RKO (cell line): Measurements from ENCODE around the gene IDUA.
"Not testable (repeated sequence)": the region's sequence is repeated elsewhere in the genome, so short reads cannot be mapped to it uniquely, and the experiment has no call there.

ENCODE experiments used
- DNase-seq: peaks from one replicate; pipeline ENCODE4 v3.0.0-alpha.2; 2016; ENCODE audit warnings: low spot score

IDUA gene

DNA sequence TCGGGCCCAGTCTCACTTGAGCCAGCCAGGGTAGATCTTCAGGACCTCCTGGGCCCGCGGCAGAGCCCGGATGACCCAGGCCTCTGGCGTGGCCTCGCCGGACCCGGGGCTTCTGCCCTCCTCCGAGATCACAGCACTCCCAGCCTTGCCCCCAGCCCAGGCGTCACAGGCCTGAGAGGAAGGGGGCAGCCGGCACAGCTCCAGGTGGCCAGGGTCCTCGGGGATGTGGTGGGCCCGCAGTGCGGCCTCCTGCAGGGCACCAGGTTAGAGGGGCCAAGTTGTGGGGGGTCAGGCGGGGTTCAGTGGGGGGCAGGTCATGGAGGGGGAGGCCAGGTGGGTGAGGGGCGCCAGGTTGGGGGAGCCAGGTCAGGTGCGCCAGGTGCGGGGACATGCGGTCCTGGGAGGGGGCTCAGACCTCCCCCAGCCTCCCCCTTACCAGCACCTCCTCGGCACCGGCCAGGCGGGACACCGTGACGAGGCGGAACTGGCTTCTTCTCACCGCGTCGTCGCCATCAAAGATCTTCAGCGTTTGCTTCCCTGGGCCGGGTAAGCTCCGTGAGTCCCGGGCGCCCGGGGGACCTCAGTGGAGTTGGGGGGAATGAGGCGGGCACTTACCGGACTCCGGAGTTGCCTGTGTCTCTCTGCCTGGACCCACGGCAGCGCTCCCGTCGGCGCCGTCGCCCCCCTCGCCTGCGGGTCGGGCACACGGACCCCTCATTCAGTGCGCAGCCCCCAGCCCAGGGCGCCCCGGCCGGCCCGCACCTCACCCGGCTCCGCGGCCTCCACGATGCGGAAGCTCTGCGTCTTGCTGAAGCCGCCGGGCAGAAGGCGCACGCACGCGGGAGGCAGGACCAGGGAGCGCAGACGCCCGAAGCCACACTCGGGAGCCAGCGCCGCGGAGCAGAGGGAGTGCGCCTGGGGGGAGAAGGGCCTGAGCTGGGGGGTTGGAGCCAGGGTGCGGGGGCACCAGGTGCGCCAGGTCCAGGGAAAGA is 19.4 kb upstream of the IDUA start:
- DNase-seq, result no peak

DNA sequence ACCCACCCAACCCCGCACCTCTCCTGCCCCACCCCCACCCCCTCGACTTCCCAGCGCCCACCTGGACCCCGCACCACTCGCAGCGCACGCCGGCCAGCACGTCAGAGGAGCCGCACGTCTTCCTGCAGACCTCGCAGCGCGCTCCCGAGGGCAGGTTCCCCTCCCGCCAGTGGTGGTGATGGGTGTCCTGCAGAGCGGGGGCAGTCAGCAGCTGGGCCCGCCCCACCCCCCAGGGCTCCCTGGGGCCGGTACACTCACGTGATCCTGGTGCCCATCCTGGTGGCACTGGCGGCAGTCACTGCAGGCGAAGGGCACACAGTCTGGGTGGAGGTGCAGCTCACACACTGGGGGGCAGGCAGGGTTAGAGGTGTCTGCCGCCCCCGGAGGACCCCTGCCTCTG is 18.6 kb upstream of the IDUA start:
- DNase-seq, result no peak

DNA sequence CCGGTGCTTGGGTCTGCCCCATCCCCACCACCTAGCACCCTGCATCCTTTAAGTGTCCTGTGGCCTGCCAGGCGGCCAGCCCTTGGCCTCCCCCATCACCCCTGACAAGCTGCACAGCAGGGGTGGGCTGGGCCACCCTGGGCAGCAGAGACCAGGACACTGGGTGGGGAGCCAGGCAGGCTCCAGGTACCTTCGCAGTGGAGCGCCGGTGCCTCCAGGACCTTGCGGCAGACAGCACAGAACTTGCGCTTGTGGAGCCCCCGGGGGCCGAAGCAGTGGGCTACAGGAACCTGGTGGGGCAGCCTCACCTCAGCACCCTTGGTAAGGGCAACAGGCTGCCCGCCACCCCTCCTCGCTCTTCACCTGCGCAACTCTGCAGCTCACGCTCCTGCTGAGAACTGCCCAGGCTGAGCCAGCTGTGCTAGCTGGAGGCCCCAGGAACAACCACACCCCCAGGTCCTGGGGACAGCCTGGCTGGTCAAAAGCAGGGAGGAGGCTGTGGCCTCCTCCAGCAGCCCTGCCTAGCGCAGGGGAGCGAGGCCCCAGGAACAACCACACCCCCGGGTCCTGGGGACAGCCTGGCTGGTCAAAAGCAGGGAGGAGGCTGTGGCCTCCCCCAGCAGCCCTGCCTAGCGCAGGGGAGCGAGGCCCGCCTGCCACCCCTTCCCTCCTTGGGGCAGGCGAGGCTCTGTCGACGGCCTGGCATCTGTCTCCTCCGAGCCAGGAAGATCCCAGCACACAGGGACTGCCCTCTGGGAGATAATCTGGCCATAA is 18.0 kb upstream of the IDUA start:
- no peak for DNase-seq

DNA sequence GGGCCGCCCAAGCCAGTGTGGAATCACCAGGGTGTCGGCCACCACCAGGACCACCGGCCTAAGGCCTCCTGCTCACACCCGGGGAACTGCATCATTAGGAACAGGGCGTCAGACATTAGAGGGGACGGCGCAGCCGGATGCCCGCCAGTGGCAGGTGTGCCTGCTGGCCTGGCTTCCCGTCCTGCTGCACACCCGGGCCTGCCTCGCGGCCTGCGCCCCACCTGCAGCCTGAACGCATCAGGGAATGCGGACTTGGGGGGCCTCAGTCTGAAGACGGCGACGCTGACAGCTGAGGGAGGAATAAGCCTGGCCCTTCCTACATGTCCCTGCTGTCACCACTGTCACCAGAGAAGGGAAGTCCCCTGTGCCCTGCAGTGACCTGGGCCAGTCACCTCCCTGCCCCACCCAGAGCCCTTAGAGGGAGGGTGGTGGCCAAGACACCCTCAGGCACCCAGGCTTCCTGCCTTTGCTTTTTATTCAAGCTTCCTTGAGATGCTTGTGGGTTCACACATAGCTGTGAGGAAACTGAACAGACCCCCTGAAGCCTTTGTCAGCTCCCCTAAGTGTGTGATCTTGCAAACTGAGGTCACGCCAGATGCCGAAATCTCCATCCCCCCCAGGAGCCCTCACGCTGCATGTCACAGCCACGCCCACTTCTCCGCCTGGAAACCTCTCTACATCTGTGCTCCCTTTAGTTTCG is 16.6 kb upstream of the IDUA start:
- no peak for DNase-seq

DNA sequence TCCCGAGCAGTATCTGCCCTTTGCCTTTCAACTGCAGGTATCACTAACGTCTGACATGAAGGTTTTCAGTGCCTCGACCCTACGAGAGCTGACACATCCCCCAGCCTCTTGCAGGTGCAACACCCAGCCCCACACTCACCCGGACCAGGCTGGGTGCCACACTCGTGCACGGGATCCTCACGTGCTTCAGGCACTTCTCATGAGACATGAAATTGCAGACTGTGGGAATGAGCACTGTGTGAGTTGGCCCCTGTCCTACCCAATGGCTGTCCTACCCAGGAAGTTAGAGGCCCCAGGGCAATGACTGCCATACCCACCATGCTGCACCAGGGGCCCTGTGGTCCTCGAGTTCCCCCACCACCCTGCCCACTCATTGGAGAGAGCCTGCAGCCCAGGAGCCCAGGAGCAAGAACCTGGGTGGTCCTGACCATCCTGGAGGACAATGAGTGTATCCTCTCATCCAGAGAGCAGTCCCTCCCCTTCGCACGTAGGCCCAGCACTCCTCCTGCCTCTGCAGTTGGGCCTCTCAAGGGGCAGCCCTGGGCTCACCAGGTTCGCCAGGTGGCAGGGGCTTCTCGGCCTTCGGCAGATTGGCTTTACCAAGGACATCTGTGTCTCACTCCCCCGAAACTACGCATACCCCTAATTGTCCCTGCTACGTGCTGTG is 15.9 kb upstream of the IDUA start:
- DNase-seq, result no peak

DNA sequence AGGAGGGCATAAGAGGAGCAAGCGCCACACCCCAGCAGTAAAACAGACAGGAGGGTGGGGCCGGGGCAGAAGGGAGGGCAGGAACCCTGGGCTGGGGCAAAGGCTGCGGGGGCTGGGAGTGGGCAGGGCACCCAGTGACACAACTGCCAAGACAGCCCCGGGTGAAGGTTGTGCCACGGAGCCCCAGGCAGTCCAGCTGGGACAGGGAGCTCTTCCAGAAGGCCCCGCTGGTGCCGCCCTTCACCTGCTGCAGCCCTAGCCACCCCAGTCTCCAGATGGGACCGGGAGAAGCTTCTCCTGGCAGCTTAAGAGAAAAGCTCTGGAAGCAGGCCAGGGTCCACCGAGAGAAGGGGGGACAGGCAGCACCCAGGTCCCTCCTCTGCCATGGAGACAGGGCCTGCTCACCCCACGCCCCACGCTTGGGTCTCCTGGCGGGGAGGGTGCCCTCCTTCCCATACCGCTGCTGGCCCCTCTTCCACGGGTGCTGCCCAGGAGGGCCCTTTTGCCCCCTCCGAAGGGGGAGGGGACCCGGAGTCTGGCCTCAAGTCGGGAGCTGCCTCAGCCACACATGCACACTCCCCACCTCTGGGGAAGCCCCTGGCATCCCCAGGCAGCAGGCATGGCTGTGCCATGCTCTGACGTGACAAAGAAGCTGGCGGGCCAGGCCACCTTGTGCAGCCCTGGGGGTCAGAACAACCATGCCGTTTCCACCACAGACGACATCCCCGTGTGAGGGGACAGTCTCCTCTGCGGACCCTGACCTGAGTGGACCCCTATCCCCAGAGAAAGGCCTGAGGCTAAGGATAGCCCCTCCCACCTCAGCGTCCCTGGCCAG is 15.0 kb upstream of the IDUA start:
- no peak for DNase-seq

DNA sequence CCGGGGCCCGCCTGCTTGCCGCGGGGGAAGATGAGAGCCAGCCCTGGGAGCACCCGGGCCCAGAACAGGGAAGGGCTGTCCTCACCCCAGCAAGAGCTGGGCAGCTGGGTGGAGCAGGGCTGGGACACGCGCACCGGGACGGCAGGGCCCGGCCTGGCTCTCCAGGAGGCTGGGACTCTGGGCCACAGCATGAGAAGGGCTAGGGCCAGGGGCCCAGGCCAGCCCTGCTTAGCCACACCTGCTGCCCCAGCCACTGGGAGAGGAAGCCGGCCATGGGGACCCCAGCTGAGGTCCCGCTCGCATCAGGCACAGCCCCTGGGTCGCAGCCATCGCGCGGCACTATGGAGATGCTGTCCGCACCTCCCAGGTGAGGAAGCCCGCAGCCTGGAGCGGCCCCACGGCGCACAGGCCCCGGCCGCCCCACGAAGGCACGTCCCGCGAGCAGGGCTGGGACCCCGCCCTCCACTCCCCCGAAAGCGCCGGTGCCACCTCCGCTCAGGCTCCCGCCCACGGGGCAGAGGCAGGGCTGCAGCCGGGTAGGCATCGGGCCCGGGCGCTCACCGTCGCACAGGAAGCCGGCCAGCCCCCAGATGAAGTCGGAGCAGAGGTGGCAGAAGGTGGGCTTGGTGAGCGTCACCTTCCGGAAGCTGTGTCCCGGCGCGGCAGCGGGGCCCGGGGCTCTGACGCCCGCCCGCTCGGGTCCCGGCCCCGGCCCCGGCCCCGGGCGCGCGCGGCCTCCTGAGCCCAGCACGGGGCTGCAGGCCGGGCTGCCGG is 14.0 kb upstream of the IDUA start:
- DNase-seq, result peak; percentile 23

DNA sequence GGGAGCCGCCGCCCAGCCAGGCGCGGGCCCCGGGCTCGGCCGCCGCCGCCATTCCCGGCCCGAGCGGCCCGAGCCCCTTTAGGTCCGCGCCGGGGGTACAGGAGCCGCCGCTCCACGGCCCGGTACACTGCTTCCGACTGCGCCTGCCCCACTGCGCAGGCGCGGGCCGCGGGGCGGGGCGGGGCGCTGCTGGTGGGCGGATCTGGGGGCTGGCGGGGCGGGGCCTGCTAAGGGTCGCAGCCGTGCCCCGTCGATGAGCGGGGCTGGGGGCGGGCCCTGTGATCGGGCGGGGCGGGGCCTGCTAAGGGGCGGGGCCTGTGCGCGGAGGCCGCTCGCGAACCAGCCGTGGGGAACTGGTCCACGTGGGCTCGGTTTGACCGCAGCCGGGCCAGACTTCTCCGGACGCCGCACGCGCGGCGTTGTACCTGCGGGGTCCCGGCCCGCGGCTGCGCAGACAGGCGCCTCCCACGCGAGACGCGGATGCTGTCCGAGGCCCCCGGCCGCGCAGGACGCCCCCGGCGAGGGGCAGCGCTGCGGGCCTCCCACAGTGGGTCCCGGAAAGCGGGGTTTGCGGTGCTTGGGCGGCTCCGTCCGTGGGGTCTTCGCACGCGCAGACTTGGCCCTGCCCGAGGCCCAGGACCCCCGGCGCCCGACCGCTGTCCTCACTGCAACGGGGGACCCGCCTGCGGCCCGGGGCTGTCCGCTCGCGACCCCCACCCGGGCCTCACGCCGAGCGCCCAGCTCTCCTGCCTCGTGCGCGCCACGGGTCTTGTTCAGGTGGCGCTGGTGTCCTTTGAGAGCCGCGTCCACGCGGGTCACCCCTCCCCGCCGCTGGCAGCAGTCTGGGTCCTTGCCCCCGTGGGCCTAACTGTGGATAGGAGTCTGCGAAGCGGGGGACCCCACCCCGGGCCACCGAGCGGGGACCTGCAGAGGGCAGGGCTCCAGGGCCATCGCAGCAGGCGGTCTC is 13.1 kb upstream of the IDUA start, which contains the start of gene DGKQ:
DGKQ (minus strand) TSS at position 139 of the 967 bp plus-strand sequence; CDS start at position 52, 87 bp downstream.
- peak; percentile 73 for DNase-seq

DNA sequence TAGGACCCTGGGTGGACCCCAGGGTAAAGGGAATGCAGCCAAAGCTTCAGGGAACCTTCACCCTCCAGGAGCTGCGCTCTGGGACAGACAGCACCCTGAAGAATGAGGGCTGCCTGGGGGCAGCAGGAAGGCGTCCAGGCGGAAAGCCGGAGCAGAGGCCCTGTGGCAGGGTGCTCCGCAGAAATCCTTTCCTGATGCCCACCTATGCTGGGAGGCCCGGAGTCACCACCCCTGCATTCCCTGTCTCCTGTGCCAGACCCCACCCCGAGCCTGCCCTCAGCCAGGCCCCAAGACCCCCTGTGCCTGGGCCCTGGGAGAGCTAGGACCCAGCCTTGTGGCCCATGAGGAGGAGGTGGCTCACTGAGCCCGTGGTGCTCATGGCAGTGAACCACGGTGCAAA is 12.2 kb upstream of the IDUA start:
- DNase-seq, result no peak

DNA sequence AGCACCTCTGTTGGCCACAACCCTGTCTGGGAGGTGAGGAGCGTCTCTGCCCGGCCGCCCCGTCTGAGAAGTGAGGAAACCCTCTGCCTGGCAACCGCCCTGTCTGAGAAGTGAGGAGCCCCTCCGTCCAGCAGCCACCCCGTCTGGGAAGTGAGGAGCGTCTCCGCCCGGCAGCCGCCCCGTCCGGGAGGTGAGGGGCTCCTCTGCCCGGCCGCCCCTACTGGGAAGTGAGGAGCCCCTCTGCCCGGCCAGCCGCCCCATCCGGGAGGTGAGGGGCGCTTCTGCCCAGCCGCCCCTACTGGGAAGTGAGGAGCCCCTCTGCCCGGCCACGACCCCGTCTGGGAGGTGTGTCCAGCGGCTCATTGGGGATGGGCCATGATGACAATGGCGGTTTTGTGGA is 10.8 kb upstream of the IDUA start:
- not testable (repeated sequence) for DNase-seq

DNA sequence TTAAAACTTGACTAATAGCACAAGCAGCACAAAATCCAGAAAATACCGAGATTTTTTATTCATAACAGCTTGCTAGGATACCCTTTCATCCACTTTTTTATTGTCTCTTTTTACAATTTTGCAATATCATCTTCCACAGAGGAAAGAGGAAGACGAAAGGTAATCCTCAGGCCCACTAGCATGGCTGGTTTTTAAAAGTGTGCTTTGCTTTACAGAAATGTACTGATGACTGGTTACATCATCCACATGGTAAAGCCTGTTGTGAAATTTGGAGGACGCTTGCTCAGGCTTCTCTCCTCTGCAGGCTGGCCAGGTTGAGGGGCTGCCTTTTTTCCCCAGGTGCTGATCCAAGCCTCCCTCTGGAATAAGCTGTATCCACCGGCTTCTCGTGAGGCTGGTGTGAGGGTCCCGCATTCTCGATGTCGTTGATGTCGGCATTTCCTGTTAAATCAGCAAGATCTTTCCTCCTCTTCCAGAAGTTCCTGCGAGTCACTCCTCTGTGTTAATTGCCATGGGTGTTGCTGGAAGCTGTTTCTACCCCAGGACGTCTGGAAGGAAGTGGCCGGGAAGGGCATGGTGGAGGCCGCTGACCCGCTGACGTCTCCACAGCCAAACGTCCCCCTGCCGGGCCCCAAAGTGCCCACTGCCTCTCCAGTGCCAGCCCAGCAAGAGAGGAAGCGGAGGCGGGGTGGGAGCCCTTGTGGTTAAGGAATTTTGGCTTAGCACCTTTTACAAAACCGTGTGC is 7.7 kb upstream of the IDUA start:
- peak; percentile 45 for DNase-seq

DNA sequence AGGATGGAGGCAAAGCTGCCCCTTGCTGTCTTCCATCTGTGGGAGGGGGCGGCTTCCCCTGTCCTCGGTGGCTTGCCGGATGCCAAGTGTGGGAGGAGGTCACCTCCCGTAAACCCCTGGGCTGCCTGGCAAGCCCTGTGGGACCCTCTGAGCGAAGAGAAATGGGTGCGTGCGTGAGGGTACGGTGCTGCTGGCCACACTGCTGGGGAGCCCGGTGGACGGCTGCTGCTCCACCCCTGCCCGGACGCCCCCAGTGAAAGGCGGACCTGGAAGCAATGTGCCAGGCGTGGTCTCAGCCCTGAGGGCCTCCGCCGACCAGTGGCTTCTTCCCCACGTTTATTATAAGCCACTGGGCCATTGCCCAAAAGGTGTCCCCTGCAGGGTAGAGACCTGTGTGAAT is 4.6 kb upstream of the IDUA start:
- no peak for DNase-seq

DNA sequence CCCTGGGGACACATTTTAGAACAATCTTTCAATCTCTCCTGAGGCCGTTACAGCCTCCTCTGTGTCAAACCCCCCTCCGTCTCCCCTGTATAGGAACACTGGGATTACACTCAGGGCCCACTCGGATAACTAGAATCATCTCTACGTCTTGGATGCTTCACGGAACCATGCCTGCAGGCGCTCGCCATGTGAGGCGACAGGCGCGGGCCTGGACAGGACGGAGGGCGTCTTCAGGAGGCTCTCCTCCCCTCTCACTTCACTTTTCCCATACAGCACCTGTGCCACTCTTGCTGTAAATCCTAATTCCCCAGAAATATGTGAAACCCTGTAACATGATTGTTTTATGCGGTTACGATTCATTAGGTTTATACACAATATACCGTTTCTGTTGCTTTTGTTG is 4.0 kb upstream of the IDUA start:
- no peak for DNase-seq

DNA sequence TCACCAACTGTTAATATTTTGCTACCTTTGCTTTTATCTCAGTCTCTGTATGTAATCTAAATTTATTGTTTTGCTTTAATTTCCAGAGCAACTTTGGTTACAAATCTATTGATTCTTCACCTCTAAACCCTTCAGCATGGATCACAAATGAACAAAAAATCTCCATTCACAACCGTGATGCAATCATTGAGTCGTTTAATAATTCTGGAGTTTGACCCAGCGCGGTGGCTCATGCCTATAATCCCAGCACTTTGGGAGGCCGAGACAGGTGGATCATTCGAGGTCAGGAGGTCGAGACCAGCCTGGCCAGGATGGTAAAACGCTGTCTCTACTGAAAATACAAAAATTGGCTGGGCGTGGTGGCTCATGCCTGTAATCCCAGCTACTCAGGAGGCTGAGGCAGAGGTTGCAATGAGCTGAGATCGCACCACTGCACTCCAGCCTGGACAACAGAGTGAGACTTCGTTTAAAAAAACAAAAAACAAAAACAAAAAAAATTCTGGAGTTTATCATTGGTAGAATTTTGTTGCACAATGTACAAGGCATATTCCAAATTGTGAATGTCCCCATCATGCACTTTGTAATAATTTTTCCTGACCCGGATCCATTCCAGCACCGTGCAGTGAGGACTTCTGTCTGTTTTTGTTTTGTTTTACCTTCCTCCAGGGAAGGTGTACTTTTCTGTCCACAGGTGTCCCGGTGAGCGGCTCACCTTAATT is 2.3 kb upstream of the IDUA start:
- no peak for DNase-seq

DNA sequence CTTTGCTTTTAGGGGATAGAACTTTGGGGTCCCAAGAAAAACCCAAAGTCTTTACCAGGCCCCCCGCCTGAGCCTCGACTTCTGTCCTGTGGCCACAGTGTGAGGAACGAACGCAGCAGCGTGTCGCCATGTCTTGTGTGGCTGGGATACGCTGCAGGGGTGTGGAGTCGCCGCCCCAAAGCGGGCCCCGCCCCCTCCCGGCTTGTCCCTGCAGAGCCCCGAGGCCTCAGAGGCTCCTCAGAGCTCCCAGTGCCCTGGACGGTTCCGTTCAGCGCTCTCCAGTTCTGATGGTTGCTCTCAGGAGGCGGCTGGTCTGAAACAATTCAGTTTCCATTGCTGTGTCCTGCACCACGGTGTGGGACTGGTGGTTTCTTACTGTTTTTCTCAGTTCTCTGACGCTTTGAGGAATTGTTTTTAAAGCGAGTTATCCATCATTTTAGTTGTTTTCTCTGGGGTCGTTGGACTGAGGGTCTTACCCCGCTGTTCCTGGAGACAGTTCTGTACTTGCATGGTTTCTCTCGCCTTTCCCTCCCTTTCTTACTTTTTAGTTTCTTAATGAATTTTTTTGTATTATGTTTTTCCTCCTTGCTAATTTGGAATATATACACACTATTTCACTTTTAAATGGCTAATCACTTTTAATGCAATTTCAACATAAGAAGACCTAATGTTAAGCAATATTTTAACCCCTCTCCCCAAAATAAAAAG is 1.6 kb upstream of the IDUA start:
- peak; percentile 84 for DNase-seq

DNA sequence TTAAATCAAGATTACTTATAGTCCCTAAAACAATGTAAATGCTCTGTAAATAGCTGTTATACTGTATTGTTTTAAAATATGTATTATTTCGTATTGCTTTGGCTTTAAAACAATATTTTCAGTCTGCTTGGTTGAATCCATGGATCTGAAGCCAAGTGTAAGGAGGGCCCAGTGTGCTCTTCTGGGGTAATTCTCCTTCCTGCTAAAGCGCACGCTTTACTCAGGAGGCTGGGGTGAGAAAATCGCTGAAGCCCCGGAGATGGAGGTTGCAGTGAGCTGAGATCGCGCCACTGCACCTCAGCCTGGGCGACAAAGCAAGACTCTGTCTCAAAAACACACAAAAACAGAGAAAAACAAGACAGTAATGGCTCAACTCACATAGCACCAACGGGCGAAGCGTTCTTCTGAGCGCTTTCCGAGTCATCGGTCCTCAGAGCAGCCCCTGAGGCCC is 391 bp upstream of the IDUA start:
- no peak for DNase-seq
